ENCODE results near the gene USHBP1. TPM values are rescaled to one million over a fixed set of nuclear protein-coding genes. Genes with fewer than 3 reads are reported as not detected.

USHBP1 gene
- total RNA-seq, 1 experiment from 2014 or later, result 12.3 TPM

DNA sequence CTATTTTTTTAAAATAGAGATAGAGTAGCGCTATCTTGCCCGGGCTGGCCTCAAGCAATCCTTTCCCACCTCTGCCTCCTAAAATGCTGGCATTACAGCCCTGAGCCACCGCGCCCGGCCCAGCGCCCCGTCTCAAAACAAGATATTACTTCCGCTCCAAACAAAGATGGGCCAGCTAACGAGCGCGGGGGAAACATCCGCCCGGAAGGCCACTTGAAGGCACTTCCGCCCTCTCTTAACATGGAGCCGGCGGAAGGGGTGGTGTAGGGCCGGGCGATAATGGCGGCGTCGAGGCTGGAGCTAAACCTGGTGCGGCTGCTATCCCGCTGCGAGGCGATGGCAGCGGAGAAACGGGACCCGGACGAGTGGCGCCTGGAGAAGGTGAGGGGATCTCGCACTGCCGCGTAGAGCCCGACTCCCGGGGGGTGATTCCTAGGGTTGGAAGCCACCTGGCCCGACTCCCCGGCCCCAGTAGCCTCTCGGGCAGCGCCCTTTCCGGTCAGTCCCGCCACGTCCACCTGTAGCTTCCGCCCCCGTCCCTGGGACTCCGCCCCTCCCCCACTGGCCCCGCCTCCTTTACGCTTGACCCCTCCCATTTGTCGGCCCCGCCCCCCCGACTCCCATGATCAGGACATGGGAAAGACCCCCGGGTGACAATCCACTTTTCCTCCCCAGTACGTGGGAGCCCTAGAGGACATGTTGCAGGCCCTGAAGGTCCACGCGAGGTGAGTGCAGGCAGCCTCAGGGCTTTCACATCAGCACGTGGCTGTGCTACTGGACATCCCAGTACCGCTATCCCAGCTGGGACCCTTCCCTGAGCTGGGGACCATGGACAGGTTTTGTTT lies 49.2 kb downstream of the USHBP1 start, which contains the start of gene USE1 (continued):
- TF ChIP-seq, protein P1, sequence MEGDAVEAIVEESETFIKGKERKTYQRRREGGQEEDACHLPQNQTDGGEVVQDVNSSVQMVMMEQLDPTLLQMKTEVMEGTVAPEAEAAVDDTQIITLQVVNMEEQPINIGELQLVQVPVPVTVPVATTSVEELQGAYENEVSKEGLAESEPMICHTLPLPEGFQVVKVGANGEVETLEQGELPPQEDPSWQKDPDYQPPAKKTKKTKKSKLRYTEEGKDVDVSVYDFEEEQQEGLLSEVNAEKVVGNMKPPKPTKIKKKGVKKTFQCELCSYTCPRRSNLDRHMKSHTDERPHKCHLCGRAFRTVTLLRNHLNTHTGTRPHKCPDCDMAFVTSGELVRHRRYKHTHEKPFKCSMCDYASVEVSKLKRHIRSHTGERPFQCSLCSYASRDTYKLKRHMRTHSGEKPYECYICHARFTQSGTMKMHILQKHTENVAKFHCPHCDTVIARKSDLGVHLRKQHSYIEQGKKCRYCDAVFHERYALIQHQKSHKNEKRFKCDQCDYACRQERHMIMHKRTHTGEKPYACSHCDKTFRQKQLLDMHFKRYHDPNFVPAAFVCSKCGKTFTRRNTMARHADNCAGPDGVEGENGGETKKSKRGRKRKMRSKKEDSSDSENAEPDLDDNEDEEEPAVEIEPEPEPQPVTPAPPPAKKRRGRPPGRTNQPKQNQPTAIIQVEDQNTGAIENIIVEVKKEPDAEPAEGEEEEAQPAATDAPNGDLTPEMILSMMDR (IDR thresholded peaks at IDR 0.05), result no peak
- TF ChIP-seq, protein P2, sequence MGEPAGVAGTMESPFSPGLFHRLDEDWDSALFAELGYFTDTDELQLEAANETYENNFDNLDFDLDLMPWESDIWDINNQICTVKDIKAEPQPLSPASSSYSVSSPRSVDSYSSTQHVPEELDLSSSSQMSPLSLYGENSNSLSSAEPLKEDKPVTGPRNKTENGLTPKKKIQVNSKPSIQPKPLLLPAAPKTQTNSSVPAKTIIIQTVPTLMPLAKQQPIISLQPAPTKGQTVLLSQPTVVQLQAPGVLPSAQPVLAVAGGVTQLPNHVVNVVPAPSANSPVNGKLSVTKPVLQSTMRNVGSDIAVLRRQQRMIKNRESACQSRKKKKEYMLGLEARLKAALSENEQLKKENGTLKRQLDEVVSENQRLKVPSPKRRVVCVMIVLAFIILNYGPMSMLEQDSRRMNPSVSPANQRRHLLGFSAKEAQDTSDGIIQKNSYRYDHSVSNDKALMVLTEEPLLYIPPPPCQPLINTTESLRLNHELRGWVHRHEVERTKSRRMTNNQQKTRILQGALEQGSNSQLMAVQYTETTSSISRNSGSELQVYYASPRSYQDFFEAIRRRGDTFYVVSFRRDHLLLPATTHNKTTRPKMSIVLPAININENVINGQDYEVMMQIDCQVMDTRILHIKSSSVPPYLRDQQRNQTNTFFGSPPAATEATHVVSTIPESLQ (CRISPR knock-in tag; IDR thresholded peaks at IDR 0.05), result no peak
- TF ChIP-seq, protein P3, sequence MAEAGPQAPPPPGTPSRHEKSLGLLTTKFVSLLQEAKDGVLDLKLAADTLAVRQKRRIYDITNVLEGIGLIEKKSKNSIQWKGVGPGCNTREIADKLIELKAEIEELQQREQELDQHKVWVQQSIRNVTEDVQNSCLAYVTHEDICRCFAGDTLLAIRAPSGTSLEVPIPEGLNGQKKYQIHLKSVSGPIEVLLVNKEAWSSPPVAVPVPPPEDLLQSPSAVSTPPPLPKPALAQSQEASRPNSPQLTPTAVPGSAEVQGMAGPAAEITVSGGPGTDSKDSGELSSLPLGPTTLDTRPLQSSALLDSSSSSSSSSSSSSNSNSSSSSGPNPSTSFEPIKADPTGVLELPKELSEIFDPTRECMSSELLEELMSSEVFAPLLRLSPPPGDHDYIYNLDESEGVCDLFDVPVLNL (CRISPR knock-in tag; IDR thresholded peaks at IDR 0.05; ENCODE audit: borderline replicate concordance, low read depth), result no peak
- TF ChIP-seq NR3C1 (CRISPR knock-in tag; conservative IDR thresholded peaks at IDR 0.05; ENCODE audit: low read depth) (no peak), MYBL2 (CRISPR knock-in tag; IDR thresholded peaks at IDR 0.05) (no peak), ATF1 (CRISPR knock-in tag; IDR thresholded peaks at IDR 0.05) (no peak), ZNF416 (CRISPR knock-in tag; IDR thresholded peaks at IDR 0.05) (peak; percentile 95), RORB (CRISPR knock-in tag; IDR thresholded peaks at IDR 0.05) (no peak), SP1 (CRISPR knock-in tag; conservative IDR thresholded peaks at IDR 0.05) (peak; percentile 89), ZNF232 (CRISPR knock-in tag; IDR thresholded peaks at IDR 0.05) (peak; percentile 19; the same call in 1 of the 2 replicates), ZBTB21 (CRISPR knock-in tag; IDR thresholded peaks at IDR 0.05; ENCODE audit: borderline replicate concordance) (no peak), ZNF121 (CRISPR knock-in tag; IDR thresholded peaks at IDR 0.05) (no peak), ELF4 (CRISPR knock-in tag; IDR thresholded peaks at IDR 0.05; ENCODE audit: low read depth) (no peak), GABPB1 (CRISPR knock-in tag; IDR thresholded peaks at IDR 0.05) (peak; percentile 81)
- TF ChIP-seq, protein P4, sequence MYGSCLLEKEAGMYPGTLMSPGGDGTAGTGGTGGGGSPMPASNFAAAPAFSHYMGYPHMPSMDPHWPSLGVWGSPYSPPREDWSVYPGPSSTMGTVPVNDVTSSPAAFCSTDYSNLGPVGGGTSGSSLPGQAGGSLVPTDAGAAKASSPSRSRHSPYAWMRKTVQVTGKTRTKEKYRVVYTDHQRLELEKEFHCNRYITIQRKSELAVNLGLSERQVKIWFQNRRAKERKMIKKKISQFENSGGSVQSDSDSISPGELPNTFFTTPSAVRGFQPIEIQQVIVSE (CRISPR knock-in tag; IDR thresholded peaks at IDR 0.05; ENCODE audit: borderline replicate concordance), result no peak
- TF ChIP-seq, protein P5, sequence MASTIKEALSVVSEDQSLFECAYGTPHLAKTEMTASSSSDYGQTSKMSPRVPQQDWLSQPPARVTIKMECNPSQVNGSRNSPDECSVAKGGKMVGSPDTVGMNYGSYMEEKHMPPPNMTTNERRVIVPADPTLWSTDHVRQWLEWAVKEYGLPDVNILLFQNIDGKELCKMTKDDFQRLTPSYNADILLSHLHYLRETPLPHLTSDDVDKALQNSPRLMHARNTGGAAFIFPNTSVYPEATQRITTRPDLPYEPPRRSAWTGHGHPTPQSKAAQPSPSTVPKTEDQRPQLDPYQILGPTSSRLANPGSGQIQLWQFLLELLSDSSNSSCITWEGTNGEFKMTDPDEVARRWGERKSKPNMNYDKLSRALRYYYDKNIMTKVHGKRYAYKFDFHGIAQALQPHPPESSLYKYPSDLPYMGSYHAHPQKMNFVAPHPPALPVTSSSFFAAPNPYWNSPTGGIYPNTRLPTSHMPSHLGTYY (CRISPR knock-in tag; IDR thresholded peaks at IDR 0.05), result no peak
- TF ChIP-seq, protein P6, sequence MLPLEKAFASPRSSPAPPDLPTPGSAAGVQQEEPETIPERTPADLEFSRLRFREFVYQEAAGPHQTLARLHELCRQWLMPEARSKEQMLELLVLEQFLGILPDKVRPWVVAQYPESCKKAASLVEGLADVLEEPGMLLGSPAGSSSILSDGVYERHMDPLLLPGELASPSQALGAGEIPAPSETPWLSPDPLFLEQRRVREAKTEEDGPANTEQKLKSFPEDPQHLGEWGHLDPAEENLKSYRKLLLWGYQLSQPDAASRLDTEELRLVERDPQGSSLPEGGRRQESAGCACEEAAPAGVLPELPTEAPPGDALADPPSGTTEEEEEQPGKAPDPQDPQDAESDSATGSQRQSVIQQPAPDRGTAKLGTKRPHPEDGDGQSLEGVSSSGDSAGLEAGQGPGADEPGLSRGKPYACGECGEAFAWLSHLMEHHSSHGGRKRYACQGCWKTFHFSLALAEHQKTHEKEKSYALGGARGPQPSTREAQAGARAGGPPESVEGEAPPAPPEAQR (CRISPR knock-in tag; IDR thresholded peaks at IDR 0.05), result no peak
- TF ChIP-seq, protein P7, sequence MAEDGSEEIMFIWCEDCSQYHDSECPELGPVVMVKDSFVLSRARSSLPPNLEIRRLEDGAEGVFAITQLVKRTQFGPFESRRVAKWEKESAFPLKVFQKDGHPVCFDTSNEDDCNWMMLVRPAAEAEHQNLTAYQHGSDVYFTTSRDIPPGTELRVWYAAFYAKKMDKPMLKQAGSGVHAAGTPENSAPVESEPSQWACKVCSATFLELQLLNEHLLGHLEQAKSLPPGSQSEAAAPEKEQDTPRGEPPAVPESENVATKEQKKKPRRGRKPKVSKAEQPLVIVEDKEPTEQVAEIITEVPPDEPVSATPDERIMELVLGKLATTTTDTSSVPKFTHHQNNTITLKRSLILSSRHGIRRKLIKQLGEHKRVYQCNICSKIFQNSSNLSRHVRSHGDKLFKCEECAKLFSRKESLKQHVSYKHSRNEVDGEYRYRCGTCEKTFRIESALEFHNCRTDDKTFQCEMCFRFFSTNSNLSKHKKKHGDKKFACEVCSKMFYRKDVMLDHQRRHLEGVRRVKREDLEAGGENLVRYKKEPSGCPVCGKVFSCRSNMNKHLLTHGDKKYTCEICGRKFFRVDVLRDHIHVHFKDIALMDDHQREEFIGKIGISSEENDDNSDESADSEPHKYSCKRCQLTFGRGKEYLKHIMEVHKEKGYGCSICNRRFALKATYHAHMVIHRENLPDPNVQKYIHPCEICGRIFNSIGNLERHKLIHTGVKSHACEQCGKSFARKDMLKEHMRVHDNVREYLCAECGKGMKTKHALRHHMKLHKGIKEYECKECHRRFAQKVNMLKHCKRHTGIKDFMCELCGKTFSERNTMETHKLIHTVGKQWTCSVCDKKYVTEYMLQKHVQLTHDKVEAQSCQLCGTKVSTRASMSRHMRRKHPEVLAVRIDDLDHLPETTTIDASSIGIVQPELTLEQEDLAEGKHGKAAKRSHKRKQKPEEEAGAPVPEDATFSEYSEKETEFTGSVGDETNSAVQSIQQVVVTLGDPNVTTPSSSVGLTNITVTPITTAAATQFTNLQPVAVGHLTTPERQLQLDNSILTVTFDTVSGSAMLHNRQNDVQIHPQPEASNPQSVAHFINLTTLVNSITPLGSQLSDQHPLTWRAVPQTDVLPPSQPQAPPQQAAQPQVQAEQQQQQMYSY (CRISPR knock-in tag; IDR thresholded peaks at IDR 0.05), result no peak
- TF ChIP-seq, protein P8, sequence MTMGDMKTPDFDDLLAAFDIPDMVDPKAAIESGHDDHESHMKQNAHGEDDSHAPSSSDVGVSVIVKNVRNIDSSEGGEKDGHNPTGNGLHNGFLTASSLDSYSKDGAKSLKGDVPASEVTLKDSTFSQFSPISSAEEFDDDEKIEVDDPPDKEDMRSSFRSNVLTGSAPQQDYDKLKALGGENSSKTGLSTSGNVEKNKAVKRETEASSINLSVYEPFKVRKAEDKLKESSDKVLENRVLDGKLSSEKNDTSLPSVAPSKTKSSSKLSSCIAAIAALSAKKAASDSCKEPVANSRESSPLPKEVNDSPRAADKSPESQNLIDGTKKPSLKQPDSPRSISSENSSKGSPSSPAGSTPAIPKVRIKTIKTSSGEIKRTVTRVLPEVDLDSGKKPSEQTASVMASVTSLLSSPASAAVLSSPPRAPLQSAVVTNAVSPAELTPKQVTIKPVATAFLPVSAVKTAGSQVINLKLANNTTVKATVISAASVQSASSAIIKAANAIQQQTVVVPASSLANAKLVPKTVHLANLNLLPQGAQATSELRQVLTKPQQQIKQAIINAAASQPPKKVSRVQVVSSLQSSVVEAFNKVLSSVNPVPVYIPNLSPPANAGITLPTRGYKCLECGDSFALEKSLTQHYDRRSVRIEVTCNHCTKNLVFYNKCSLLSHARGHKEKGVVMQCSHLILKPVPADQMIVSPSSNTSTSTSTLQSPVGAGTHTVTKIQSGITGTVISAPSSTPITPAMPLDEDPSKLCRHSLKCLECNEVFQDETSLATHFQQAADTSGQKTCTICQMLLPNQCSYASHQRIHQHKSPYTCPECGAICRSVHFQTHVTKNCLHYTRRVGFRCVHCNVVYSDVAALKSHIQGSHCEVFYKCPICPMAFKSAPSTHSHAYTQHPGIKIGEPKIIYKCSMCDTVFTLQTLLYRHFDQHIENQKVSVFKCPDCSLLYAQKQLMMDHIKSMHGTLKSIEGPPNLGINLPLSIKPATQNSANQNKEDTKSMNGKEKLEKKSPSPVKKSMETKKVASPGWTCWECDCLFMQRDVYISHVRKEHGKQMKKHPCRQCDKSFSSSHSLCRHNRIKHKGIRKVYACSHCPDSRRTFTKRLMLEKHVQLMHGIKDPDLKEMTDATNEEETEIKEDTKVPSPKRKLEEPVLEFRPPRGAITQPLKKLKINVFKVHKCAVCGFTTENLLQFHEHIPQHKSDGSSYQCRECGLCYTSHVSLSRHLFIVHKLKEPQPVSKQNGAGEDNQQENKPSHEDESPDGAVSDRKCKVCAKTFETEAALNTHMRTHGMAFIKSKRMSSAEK (CRISPR knock-in tag; IDR thresholded peaks at IDR 0.05; ENCODE audit: borderline replicate concordance), result 0 out of 2 replicates have a peak, but pooled peaks have one; percentile 58

Data from WTC11 (cell line).